GM12878 (cell line): ENCODE measurements around the gene DLAT. TPM values are rescaled to one million over a fixed set of nuclear protein-coding genes. Genes with fewer than 3 reads are reported as not detected.

Source experiments
- CBX3 ChIP-seq: fragments of 200-600 bp; sonication (generic); IDR thresholded peaks from 2 replicates; pipeline ENCODE4 v1.6.1; 2016; ENCODE audit warnings: low read depth, borderline replicate concordance
- CEBPZ ChIP-seq: fragments of 150-350 bp; IDR thresholded peaks from 2 replicates; pipeline ENCODE4 v1.6.1; 2016; ENCODE audit warnings: low read depth, low read length
- CREB1 ChIP-seq: IDR thresholded peaks from 2 replicates; pipeline ENCODE4 v1.6.1; 2012; ENCODE audit warnings: low read depth, mild to moderate bottlenecking, inconsistent platforms
- GATAD2B ChIP-seq: fragments of 450-650 bp; conservative IDR thresholded peaks from 2 replicates; pipeline ENCODE4 v1.6.1; 2017; ENCODE audit warnings: low read depth, mild to moderate bottlenecking, moderate library complexity
- HSF1 ChIP-seq: fragments of 150-350 bp; IDR thresholded peaks from 2 replicates; pipeline ENCODE4 v1.6.1; 2014; ENCODE audit warnings: mild to moderate bottlenecking, low read depth, low read length
- IKZF2 ChIP-seq, 2 experiments: fragments of 450-650 bp; IDR thresholded peaks; 2 replicates each; pipeline ENCODE4 v1.6.1; 2017; ENCODE audit warnings: mild to moderate bottlenecking in 2 of 2, moderate library complexity in 2 of 2
- KDM1A ChIP-seq: fragments of 200-600 bp; sonication (generic); IDR thresholded peaks from 2 replicates; pipeline ENCODE4 v1.6.1; 2016; ENCODE audit warnings: borderline replicate concordance
- NFIC ChIP-seq: IDR thresholded peaks from 2 replicates; pipeline ENCODE4 v1.6.1; 2012; ENCODE audit warnings: low read depth, mild to moderate bottlenecking, inconsistent platforms, low read length, moderate library complexity
- NFXL1 ChIP-seq: fragments of 450-650 bp; IDR thresholded peaks from 2 replicates; pipeline ENCODE4 v1.6.1; 2017; ENCODE audit warnings: antibody characterized with exemption, mild to moderate bottlenecking, borderline replicate concordance
- PAX8 ChIP-seq: fragments of 450-650 bp; IDR thresholded peaks from 2 replicates; pipeline ENCODE4 v1.6.1; 2017; ENCODE audit warnings: mild to moderate bottlenecking, moderate library complexity
- POU2F2 ChIP-seq: IDR thresholded peaks from 3 replicates; pipeline ENCODE4 v1.6.1; 2011; ENCODE audit warnings: low read depth, mild to moderate bottlenecking, low read length, borderline replicate concordance
- RAD21 ChIP-seq: IDR thresholded peaks from 2 replicates; pipeline ENCODE4 v1.6.1; 2011; ENCODE audit warnings: mild to moderate bottlenecking, low read depth, low read length, moderate library complexity; ENCODE audit not compliant: insufficient read depth
- RELA ChIP-seq: fragments of 450-650 bp; IDR thresholded peaks from 2 replicates; pipeline ENCODE4 v1.8.0; 2014; ENCODE audit warnings: borderline replicate concordance; ENCODE audit not compliant: partially characterized antibody
- RUNX3 ChIP-seq: IDR thresholded peaks from 2 replicates; pipeline ENCODE4 v1.6.1; 2012; ENCODE audit warnings: low read length, inconsistent platforms
- SMAD1 ChIP-seq: fragments of 450-650 bp; IDR thresholded peaks from 2 replicates; pipeline ENCODE4 v1.6.1; 2018; ENCODE audit warnings: mild to moderate bottlenecking, low read depth; ENCODE audit not compliant: partially characterized antibody
- TCF3 ChIP-seq: IDR thresholded peaks from 2 replicates; pipeline ENCODE4 v1.6.1; 2012; ENCODE audit warnings: low read depth, mild to moderate bottlenecking, low read length, borderline replicate concordance; ENCODE audit not compliant: insufficient read depth
- ZBTB11 ChIP-seq: fragments of 450-650 bp; formaldehyde crosslinking; IDR thresholded peaks from 2 replicates; pipeline ENCODE4 v1.5.0; 2022; ENCODE audit warnings: mild to moderate bottlenecking, missing genetic modification characterization
- ZZZ3 ChIP-seq: IDR thresholded peaks from 2 replicates; pipeline ENCODE4 v1.6.1; 2011; ENCODE audit warnings: low read depth; ENCODE audit not compliant: control insufficient read depth, insufficient read length
- polyA plus RNA-seq, 11 experiments: library from polyadenylated mRNA; depleted of rRNA in 4 of 11; unstranded in 6 of 11; stranded (reverse) in 5 of 11; fragments of >200 nt; fragmentation: Nextera tagmentation in 4 of 11; fragmentation: Illumina TruSeq in 1 of 11; extraction: Ambion mirVana in 4 of 11; extraction: Trizol in 1 of 11; gene quantifications; 1 replicate in 1 of 11; 2 replicates in 10 of 11; pipeline versions ENCODE4 v1.2.1 to v1.2.3, GENCODE V29; 2011 to 2016; ENCODE audit warnings: inconsistent platforms in 2 of 11, missing spikeins in 2 of 11, low read depth in 1 of 11
- total RNA-seq, 4 experiments: library from RNA; depleted of rRNA in 3 of 4; stranded (reverse); fragments of >200 nt in 3 of 4; fragmentation: Illumina TruSeq in 1 of 4; extraction: Trizol in 1 of 4; gene quantifications; 2 replicates each; pipeline versions ENCODE4 v1.2.1 to v1.2.3, GENCODE V29; 2013 to 2021
- TF ChIP-seq, protein P1 (sequence below): fragments of 450-650 bp; IDR thresholded peaks from 2 replicates; pipeline ENCODE4 v1.6.1; 2017; ENCODE audit warnings: mild to moderate bottlenecking, low read depth, inconsistent platforms; ENCODE audit not compliant: poor library complexity, severe bottlenecking

The DLAT gene
- total and polyA plus RNA-seq, 10 of the 15 experiments (the other 5 are each of a cell fraction or from before 2014, with no cell fraction given) = 16.5 to 79.9 (median 43.8) TPM

DNA sequence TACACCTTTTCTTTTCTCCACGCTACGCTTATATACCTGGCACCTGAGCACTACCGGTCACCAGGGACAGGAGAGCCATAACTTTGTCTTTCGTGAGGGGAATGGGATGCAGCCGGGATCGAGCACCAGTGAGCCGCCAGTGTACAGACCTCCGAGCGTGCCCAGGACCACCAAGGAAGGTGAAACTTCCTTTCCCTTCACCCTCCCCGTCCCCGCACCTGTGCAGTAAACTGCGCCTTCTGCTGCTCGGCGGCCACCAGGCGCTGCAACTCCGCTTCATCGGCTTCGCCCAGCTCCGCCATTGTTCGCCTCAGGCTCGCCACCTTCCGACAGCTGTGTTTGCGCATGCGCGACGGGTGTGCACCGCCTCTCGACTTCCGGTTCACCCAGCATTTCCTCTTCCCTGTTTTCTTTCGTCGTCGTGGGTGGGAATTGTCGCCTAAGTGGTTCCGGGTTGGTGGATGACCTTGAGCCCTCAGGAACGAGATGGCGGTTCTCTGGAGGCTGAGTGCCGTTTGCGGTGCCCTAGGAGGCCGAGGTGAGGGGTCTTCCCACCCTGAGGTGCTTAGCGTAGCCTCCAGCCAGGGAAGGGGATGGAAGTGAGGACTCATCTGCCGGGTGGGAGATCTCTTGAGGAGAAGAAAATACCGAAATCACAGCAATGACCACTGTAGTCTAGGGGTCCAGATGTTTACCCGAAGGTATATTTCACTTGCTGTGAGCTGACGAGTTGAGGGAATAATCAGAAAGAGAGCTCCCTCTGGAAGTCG, 61.4 kb downstream of the DLAT start, which contains the start of the genes SDHD and TIMM8B (continued):
- TF ChIP-seq CBX3 (no peak), CEBPZ (no peak), GATAD2B (0 out of 2 replicates have a peak, but pooled peaks have one; percentile 56), ZBTB11 (CRISPR knock-in tag) (peak; percentile 45; the same call in 1 of the 2 replicates), PAX8 (no peak), SMAD1 (peak; percentile 19), ZZZ3 (no peak), TCF3 (no peak), RAD21 (no peak), POU2F2 (0 out of 3 replicates have a peak, but pooled peaks have one; percentile 37), CREB1 (peak; percentile 84; the same call in 1 of the 2 replicates), NFIC (no peak), NFXL1 (no peak), HSF1 (no peak), RUNX3 (peak; percentile 71), IKZF2 (IDR thresholded peaks at IDR 0.05) (peak; percentile 67; a peak in 3 of 4 replicates), RELA (peak; percentile 61), KDM1A (no peak)
- TF ChIP-seq, protein P1, sequence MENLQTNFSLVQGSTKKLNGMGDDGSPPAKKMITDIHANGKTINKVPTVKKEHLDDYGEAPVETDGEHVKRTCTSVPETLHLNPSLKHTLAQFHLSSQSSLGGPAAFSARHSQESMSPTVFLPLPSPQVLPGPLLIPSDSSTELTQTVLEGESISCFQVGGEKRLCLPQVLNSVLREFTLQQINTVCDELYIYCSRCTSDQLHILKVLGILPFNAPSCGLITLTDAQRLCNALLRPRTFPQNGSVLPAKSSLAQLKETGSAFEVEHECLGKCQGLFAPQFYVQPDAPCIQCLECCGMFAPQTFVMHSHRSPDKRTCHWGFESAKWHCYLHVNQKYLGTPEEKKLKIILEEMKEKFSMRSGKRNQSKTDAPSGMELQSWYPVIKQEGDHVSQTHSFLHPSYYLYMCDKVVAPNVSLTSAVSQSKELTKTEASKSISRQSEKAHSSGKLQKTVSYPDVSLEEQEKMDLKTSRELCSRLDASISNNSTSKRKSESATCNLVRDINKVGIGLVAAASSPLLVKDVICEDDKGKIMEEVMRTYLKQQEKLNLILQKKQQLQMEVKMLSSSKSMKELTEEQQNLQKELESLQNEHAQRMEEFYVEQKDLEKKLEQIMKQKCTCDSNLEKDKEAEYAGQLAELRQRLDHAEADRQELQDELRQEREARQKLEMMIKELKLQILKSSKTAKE = peak; percentile 26
